Ascending aorta (tissue), 2 donors: ENCODE measurements around the gene OSER1. TPM values are rescaled to one million over a fixed set of nuclear protein-coding genes. Genes with fewer than 3 reads are reported as not detected.

ENCODE experiments used
- DNase-seq, 2 donors: peaks; one replicate each; pipeline ENCODE4 v3.0.0-alpha.2; 2019; ENCODE audit warnings: low spot score in 2 of 2
- H3K27ac ChIP-seq, 2 donors: fragments of 200-600 bp; sonication (generic); one replicate each; pipeline ENCODE4 v1.5.1; 2016 to 2017; ENCODE audit warnings: mild to moderate bottlenecking in 1 of 2
- H3K27me3 ChIP-seq: fragments of 200-600 bp; sonication (generic); one replicate; pipeline ENCODE4 v1.5.1; 2017
- H3K36me3 ChIP-seq, 2 donors: fragments of 200-600 bp; sonication (generic); one replicate each; pipeline ENCODE4 v1.5.1; 2016
- H3K4me1 ChIP-seq, 2 donors: fragments of 200-600 bp; sonication (generic); one replicate each; pipeline ENCODE4 v1.5.1; 2016 to 2017; ENCODE audit warnings: mild to moderate bottlenecking in 1 of 2
- H3K4me3 ChIP-seq, 2 donors: fragments of 200-600 bp; sonication (generic); one replicate each; pipeline ENCODE4 v1.5.1; 2016 to 2017; ENCODE audit warnings: mild to moderate bottlenecking in 1 of 2
- H3K9me3 ChIP-seq, 2 donors: fragments of 200-600 bp; sonication (generic); one replicate each; pipeline ENCODE4 v1.5.1; 2016
- intact Hi-C: fragments of 100-400 bp; cut with DNase I; formaldehyde crosslinking; loops from one replicate; pipeline ENCODE4 v1.15.1; 2023
- total RNA-seq: library from RNA; depleted of rRNA; stranded (reverse); fragments of >200 nt; gene quantifications from one replicate; pipeline ENCODE4 v1.1.0, GENCODE V29; 2016
- TF ChIP-seq, protein P1 (sequence below), 3 experiments: fragments of 200-600 bp in 2 of 3; fragments of 450-650 bp in 1 of 3; sonication (generic) in 2 of 3; IDR thresholded peaks; one replicate each; pipeline ENCODE4 v1.5.1; 2016 to 2019; ENCODE audit warnings: antibody characterized with exemption in 3 of 3, mild to moderate bottlenecking in 1 of 3, moderate library complexity in 1 of 3

OSER1 gene
- total RNA-seq, 1 donor from 2014 or later: 9.2 TPM

DNA sequence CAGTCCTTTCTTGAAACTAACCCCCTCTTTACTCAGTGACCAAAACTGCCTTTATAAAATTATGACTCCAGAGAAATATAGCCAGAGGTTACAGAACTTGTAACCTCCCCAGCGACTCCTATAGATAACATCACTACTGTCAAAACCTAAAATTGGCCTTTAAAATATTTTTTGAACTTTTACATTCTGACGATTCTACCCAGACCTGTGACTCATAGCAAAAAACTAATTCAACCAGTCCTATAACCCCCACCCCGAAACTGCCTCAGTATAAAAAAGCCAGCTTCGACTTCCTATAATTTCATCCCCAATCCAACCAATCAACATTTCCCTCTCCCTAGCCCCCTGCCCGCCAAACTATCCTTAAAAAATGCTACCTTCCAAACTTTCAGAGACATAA is 37.5 kb downstream of the OSER1 start:
- no peaks in the 10 kb centered on the region for H3K9me3 ChIP-seq
- intact Hi-C loops: no loop called here
- peak overlapping the region; percentile 86 to 89 for H3K27ac ChIP-seq
- TF ChIP-seq, protein P1, sequence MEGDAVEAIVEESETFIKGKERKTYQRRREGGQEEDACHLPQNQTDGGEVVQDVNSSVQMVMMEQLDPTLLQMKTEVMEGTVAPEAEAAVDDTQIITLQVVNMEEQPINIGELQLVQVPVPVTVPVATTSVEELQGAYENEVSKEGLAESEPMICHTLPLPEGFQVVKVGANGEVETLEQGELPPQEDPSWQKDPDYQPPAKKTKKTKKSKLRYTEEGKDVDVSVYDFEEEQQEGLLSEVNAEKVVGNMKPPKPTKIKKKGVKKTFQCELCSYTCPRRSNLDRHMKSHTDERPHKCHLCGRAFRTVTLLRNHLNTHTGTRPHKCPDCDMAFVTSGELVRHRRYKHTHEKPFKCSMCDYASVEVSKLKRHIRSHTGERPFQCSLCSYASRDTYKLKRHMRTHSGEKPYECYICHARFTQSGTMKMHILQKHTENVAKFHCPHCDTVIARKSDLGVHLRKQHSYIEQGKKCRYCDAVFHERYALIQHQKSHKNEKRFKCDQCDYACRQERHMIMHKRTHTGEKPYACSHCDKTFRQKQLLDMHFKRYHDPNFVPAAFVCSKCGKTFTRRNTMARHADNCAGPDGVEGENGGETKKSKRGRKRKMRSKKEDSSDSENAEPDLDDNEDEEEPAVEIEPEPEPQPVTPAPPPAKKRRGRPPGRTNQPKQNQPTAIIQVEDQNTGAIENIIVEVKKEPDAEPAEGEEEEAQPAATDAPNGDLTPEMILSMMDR (IDR thresholded peaks at IDR 0.05): no peak
- DNase-seq: peak in 1 of 2 donors; percentile 9
- peaks cover 6 to 11% of the 10 kb centered on the region in 2 donors for H3K36me3 ChIP-seq
- H3K4me3 ChIP-seq: no peak overlapping the region
- H3K27me3 ChIP-seq: no peaks in the 10 kb centered on the region
- peaks cover 27 to 54% of the 10 kb centered on the region in 2 donors for H3K4me1 ChIP-seq

DNA sequence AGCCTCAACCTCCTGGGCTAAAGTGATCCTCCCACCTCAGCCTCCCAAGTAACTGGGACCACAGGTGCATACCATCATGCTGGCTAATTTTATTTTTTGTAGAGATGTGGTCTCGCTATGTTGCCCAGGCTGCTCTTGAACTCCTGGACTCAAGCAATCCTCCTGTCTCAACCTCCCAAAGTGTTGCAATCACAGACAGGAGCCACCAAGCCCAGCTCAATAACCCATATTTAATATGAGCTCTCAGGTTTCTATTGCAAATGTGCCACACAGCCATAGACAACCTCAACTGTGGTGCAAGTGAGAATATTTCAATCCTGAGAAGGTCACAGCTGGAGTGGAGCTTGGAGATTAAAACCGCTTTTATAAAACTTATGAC is 38.0 kb downstream of the OSER1 start:
- no peaks in the 10 kb centered on the region for H3K27me3 ChIP-seq
- DNase-seq: peak in 1 of 2 donors; percentile 8
- TF ChIP-seq, protein P1 (IDR thresholded peaks at IDR 0.05): no peak
- H3K4me3 ChIP-seq: peak overlapping the region in 1 of 2 donors; percentile 11
- intact Hi-C loops: no loop called here
- no peaks in the 10 kb centered on the region for H3K9me3 ChIP-seq
- peak overlapping the region; percentile 86 to 89 for H3K27ac ChIP-seq
- H3K36me3 ChIP-seq: peaks cover 6 to 11% of the 10 kb centered on the region in 2 donors
- H3K4me1 ChIP-seq: peaks cover 28 to 51% of the 10 kb centered on the region in 2 donors

DNA sequence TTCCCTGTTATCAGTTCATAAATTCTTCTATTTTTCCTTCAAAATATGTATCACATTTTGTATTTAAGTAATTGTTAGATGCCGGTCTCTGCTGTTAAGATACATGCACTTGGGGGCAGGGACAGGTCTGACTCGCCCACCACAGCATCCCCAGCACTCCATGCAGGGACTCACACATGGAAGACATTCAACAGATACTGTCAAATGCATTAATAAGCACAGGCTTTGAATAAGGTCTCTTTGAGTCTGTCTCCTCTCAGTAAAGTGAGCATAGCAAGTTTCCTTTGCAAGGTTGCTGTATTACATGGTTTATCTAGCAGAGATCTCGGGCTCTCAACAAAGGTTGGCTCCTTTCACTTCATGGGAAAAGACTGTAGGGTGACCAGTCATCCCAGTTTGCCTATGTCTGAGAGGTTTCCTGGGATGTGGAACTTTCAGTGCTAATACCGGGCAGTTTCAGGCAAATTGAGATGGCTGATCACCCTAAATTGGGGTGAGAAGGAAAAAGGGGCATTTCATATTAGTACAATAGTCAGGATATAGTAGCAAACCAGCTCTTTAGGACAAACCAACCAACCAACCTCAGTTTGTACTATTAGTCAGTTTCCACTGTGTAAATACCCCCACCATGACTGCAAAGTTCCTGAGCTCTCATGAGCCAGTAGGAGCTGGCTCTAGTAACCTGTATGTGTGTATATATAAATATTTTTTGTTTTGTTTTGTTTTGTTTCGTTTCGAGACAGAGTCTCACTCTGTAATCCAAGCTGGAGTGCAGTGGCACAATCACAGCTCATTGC is 38.6 kb downstream of the OSER1 start:
- Histone ChIP-seq H3K9me3 (no peaks in the 10 kb centered on the region), H3K36me3 (peaks cover 6 to 11% of the 10 kb centered on the region in 2 donors), H3K4me1 (peaks cover 29 to 52% of the 10 kb centered on the region in 2 donors), H3K4me3 (peak overlapping the region in 1 of 2 donors; percentile 11), H3K27me3 (no peaks in the 10 kb centered on the region), H3K27ac (peak overlapping the region; percentile 86 to 89)
- TF ChIP-seq, protein P1 (IDR thresholded peaks at IDR 0.05): no peak
- intact Hi-C loops: no loop called here
- peak in 1 of 2 donors; percentile 30 for DNase-seq

DNA sequence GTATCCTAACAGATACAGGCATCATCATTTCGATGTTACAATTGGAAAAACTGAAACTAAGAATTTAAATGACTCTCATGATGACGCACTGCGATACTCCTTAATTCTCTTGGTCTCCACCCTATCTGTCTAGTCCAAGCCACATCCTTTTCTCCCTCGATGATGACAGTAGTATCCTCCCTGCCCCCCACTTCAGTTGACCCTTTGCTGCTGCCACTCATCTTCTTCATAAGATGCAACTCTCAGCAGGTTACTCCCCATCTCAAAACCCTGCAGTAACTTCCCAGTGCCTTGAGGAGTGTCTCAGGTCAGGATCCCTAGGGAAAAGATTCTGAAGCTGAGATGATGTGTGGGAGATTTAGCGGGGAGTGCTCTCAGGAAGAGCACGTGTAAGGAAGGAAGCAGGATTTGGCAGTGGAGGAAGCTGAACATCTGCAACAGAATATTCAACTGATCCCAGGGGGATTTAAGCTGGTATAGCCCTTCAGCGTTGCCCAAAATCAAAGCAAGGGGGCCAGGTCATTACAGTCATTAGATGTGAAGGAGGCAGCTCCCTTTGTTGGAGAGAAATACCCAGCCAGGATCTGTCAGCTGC is 39.7 kb downstream of the OSER1 start:
- TF ChIP-seq, protein P1 (IDR thresholded peaks at IDR 0.05): no peak
- Histone ChIP-seq H3K4me1 (peaks cover 24 to 53% of the 10 kb centered on the region in 2 donors), H3K4me3 (peak overlapping the region in 1 of 2 donors; percentile 9), H3K36me3 (peaks cover 6 to 11% of the 10 kb centered on the region in 2 donors), H3K27me3 (no peaks in the 10 kb centered on the region), H3K27ac (peak overlapping the region; percentile 86 to 89), H3K9me3 (no peaks in the 10 kb centered on the region)
- DNase-seq: no peak
- intact Hi-C loops: no loop called here

DNA sequence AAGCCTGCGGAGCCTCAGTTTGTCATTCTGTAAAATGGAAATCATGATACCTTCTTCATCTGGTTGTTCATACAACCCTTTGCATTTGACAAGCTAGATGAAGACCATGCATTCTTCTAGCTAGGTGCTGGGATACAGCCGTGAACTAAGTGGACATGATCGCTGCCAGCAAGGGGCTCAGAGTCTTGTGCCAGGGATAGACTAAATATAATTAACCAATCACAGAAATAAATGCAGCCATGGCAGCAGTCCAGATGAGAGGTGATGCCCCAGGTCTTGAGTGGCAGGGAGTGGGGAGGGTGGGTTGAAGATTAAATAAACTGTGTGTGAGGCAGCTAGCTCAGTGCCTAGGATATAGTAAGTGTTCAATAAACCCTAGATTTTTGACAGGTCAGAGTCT is 42.8 kb downstream of the OSER1 start:
- TF ChIP-seq, protein P1 (IDR thresholded peaks at IDR 0.05): no peak
- no peaks in the 10 kb centered on the region for H3K36me3 ChIP-seq
- peak overlapping the region; percentile 86 to 89 for H3K27ac ChIP-seq
- H3K4me3 ChIP-seq: no peak overlapping the region
- no peaks in the 10 kb centered on the region for H3K9me3 ChIP-seq
- intact Hi-C loops: loop anchor here (2.0 kb wide), 1 partner anchor 13 kb away; no protein-coding TSS in a partner anchor
- DNase-seq: peak in 1 of 2 donors; percentile 55
- H3K4me1 ChIP-seq: peaks cover 21 to 54% of the 10 kb centered on the region in 2 donors
- no peaks in the 10 kb centered on the region for H3K27me3 ChIP-seq
